Ovary (tissue), 3 donors: Measurements from ENCODE around the gene CCL8.

Experiments used
- CTCF ChIP-seq, 3 donors: fragments of 450-650 bp in 2 of 3; fragments of 200-600 bp in 1 of 3; IDR thresholded peaks; one replicate each; pipeline versions ENCODE4 v1.5.1 to v1.8.0; 2016 to 2022; ENCODE audit warnings: antibody characterized with exemption in 3 of 3, mild to moderate bottlenecking in 1 of 3
- POLR2A ChIP-seq: fragments of 450-650 bp; IDR thresholded peaks from one replicate; pipeline ENCODE4 v1.6.1; 2017; ENCODE audit warnings: antibody characterized with exemption, mild to moderate bottlenecking, moderate library complexity
- donor health status: DM: no; HTN: no; CAD: no.

DNA sequence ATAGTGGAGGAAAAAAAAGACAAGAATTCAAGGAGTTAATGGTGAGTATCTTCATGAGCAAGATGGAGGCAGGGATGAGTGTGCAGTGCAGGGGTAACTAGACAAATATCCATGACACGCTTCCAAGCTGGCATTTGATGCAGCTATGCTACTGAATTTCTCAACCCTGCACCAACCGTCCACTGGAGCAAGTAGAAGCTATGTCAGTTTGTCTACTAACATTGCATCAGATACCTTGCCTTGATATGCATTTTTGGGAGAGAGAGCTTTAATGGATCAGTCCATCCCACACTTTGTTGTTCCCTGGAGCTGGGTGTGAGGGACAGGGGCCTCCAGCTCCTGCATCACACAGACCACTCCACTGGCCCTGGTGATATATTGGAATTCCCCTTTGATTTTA is 17.2 kb upstream of the CCL8 start:
- TF ChIP-seq CTCF (IDR thresholded peaks at IDR 0.05) (no peak), POLR2A (no peak)
